Neutrophil (primary cell): ENCODE measurements around the gene NHLRC4.

Source experiments
- H3K27ac ChIP-seq: fragments of 200-600 bp; sonication (generic); 2 replicates; pipeline ENCODE4 v1.5.1; 2016; ENCODE audit warnings: mild to moderate bottlenecking, moderate library complexity
- H3K27me3 ChIP-seq: fragments of 200-600 bp; sonication (generic); 2 replicates; pipeline ENCODE4 v1.6.0; 2016; ENCODE audit warnings: mild to moderate bottlenecking
- H3K36me3 ChIP-seq: fragments of 200-600 bp; sonication (generic); 2 replicates; pipeline ENCODE4 v1.5.1; 2017
- H3K4me1 ChIP-seq, 2 experiments: fragments of 200-600 bp in 1 of 2; sonication (generic) in 1 of 2; 1 replicate in 1 of 2; 2 replicates in 1 of 2; pipeline versions ENCODE4 v1.5.1 to v1.6.1; 2013 to 2016; ENCODE audit warnings: low read depth in 1 of 2, low read length in 1 of 2, mild to moderate bottlenecking in 1 of 2, moderate library complexity in 1 of 2; ENCODE audit not compliant: control insufficient read depth in 1 of 2, insufficient read depth in 1 of 2
- H3K4me3 ChIP-seq, 2 experiments: fragments of 200-600 bp in 1 of 2; sonication (generic) in 1 of 2; 1 replicate in 1 of 2; 2 replicates in 1 of 2; pipeline ENCODE4 v1.5.1; 2013 to 2016; ENCODE audit warnings: low read depth in 1 of 2, low read length in 1 of 2, mild to moderate bottlenecking in 1 of 2, moderate library complexity in 1 of 2
- H3K9me3 ChIP-seq: fragments of 200-600 bp; sonication (generic); 2 replicates; pipeline ENCODE4 v1.5.1; 2016
- TF ChIP-seq, protein P1 (sequence below): fragments of 200-600 bp; sonication (generic); IDR thresholded peaks from 2 replicates; pipeline ENCODE4 v1.5.1; 2016; ENCODE audit warnings: antibody characterized with exemption

NHLRC4 gene

DNA sequence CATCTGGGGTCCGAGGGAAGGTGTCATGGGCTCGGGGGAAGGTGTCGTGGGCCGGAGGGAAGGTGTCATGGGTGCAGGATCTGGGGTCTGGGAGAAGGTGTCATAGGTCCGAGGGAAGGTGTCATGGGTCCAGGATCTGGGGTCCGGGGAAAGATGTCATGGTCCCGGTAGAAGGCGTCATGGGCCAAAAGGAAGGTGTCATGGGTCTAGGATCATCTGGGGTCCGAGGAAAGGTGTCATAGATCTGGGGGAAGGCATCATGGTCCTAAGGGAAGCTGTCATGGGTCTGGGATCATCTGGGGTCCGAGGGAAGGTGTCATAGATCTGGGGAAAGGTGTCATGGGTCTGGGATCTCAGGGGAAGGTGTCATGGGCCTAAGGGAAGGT, 24.0 kb downstream of the NHLRC4 start:
- H3K27ac ChIP-seq = peak overlapping the region; percentile 96
- H3K4me1 ChIP-seq = peaks cover 66 to 71% of the 10 kb centered on the region in 2 experiments
- peaks cover 5% of the 10 kb centered on the region for H3K27me3 ChIP-seq
- H3K9me3 ChIP-seq = no peaks in the 10 kb centered on the region
- H3K4me3 ChIP-seq = peak overlapping the region; percentile 72 to 73
- TF ChIP-seq, protein P1, sequence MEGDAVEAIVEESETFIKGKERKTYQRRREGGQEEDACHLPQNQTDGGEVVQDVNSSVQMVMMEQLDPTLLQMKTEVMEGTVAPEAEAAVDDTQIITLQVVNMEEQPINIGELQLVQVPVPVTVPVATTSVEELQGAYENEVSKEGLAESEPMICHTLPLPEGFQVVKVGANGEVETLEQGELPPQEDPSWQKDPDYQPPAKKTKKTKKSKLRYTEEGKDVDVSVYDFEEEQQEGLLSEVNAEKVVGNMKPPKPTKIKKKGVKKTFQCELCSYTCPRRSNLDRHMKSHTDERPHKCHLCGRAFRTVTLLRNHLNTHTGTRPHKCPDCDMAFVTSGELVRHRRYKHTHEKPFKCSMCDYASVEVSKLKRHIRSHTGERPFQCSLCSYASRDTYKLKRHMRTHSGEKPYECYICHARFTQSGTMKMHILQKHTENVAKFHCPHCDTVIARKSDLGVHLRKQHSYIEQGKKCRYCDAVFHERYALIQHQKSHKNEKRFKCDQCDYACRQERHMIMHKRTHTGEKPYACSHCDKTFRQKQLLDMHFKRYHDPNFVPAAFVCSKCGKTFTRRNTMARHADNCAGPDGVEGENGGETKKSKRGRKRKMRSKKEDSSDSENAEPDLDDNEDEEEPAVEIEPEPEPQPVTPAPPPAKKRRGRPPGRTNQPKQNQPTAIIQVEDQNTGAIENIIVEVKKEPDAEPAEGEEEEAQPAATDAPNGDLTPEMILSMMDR = no peak
- H3K36me3 ChIP-seq = no peaks in the 10 kb centered on the region

GRCh38 chr16:591231-591630, 24.4 kb downstream of the NHLRC4 start:
- H3K4me1 ChIP-seq = peaks cover 71 to 75% of the 10 kb centered on the region in 2 experiments

GRCh38 chr16:591892-592517, 25.2 kb downstream of the NHLRC4 start:
- TF ChIP-seq, protein P1 = no peak
- Histone ChIP-seq H3K36me3 (no peaks in the 10 kb centered on the region), H3K9me3 (no peaks in the 10 kb centered on the region), H3K4me1 (peaks cover 78 to 83% of the 10 kb centered on the region in 2 experiments), H3K4me3 (peak overlapping the region; percentile 58 to 62), H3K27me3 (no peaks in the 10 kb centered on the region), H3K27ac (peak overlapping the region; percentile 96)

More at GRCh38 chr16:591231-591630, 24.4 kb downstream of the NHLRC4 start:
- TF ChIP-seq, protein P1 = no peak
- Histone ChIP-seq H3K9me3 (no peaks in the 10 kb centered on the region), H3K27me3 (peaks cover 1% of the 10 kb centered on the region), H3K4me3 (peak overlapping the region; percentile 72 to 73), H3K27ac (peak overlapping the region; percentile 96), H3K36me3 (no peaks in the 10 kb centered on the region)

- TF ChIP-seq, protein P1 = no peak
- Histone ChIP-seq H3K27ac (peak overlapping the region; percentile 96), H3K36me3 (no peaks in the 10 kb centered on the region), H3K4me3 (peak overlapping the region; percentile 58 to 62), H3K9me3 (no peaks in the 10 kb centered on the region), H3K4me1 (peaks cover 77 to 79% of the 10 kb centered on the region in 2 experiments), H3K27me3 (no peaks in the 10 kb centered on the region)
These were observed 25.9 kb downstream of the NHLRC4 start for GRCh38 chr16:592518-593306.

- TF ChIP-seq, protein P1 = no peak
- no peaks in the 10 kb centered on the region for H3K9me3 ChIP-seq
- H3K4me3 ChIP-seq = peak overlapping the region; percentile 58 to 62
- H3K27me3 ChIP-seq = no peaks in the 10 kb centered on the region
- H3K4me1 ChIP-seq = peaks cover 70 to 73% of the 10 kb centered on the region in 2 experiments
- H3K36me3 ChIP-seq = no peaks in the 10 kb centered on the region
- peak overlapping the region; percentile 96 for H3K27ac ChIP-seq
These were observed 26.6 kb downstream of the NHLRC4 start for GRCh38 chr16:593406-593805.
